K562 (cell line): ENCODE results near the gene NKIRAS1. TPM values are rescaled to one million over a fixed set of nuclear protein-coding genes. Genes with fewer than 3 reads are reported as not detected.
A peak's percentile ranks its signal among the peaks of the same experiment; 100 is the strongest.

Experiments
- ARID2 ChIP-seq: fragments of 450-650 bp; IDR thresholded peaks from 2 replicates; pipeline ENCODE4 v1.6.1; 2017; ENCODE audit warnings: antibody characterized with exemption, mild to moderate bottlenecking
- ASH1L ChIP-seq: fragments of 450-650 bp; IDR thresholded peaks from 2 replicates; pipeline ENCODE4 v1.6.1; 2018; ENCODE audit warnings: borderline replicate concordance, mild to moderate bottlenecking, low read depth; ENCODE audit not compliant: partially characterized antibody
- BCOR ChIP-seq: fragments of 450-650 bp; IDR thresholded peaks from 2 replicates; pipeline ENCODE4 v1.6.1; 2016
- CHAMP1 ChIP-seq: fragments of 450-650 bp; IDR thresholded peaks from 2 replicates; pipeline ENCODE4 v1.6.1; 2016; ENCODE audit warnings: mild to moderate bottlenecking
- E2F3 ChIP-seq: fragments of 250-450 bp; sonication (Bioruptor Pico); IDR thresholded peaks from 2 replicates; pipeline ENCODE4 v1.4.0; 2020; ENCODE audit warnings: mild to moderate bottlenecking
- GTF2B ChIP-seq: IDR thresholded peaks from 2 replicates; pipeline ENCODE4 v1.6.1; 2011; ENCODE audit not compliant: insufficient read length; ENCODE audit errors: extremely low read depth
- L3MBTL2 ChIP-seq: fragments of 450-650 bp; IDR thresholded peaks from 2 replicates; pipeline ENCODE4 v1.6.1; 2016; ENCODE audit warnings: mild to moderate bottlenecking, moderate library complexity
- MECOM ChIP-seq: fragments of 250-450 bp; sonication (Bioruptor Pico); IDR thresholded peaks from 2 replicates; pipeline ENCODE4 v1.8.0; 2022; ENCODE audit warnings: inconsistent platforms
- MTA3 ChIP-seq: fragments of 450-650 bp; formaldehyde crosslinking; IDR thresholded peaks from 2 replicates; pipeline ENCODE4 v1.6.1; 2017; ENCODE audit warnings: mild to moderate bottlenecking, borderline replicate concordance
- PHB ChIP-seq: fragments of 250-450 bp; sonication (Bioruptor Pico); IDR thresholded peaks from 2 replicates; pipeline ENCODE4 v1.5.0; 2021
- PTRF ChIP-seq: fragments of 450-650 bp; IDR thresholded peaks from 2 replicates; pipeline ENCODE4 v1.6.1; 2016; ENCODE audit warnings: mild to moderate bottlenecking, missing genetic modification characterization, missing compliant biosample characterization
- SFPQ ChIP-seq: fragments of 200-400 bp; formaldehyde crosslinking; IDR thresholded peaks from 2 replicates; pipeline ENCODE4 v1.6.1; 2017; ENCODE audit warnings: mild to moderate bottlenecking, low read depth, low read length, moderate library complexity
- ZC3H8 ChIP-seq: fragments of 450-650 bp; IDR thresholded peaks from 2 replicates; pipeline ENCODE4 v1.6.1; 2017
- ZFP36 ChIP-seq: fragments of 150-350 bp; IDR thresholded peaks from 2 replicates; pipeline ENCODE4 v1.6.1; 2018; ENCODE audit warnings: low read length, low read depth; ENCODE audit not compliant: partially characterized antibody
- ZHX1 ChIP-seq: fragments of 150-350 bp; conservative IDR thresholded peaks from 2 replicates; pipeline ENCODE4 v1.6.1; 2014; ENCODE audit warnings: low read length
- ZNF274 ChIP-seq: IDR thresholded peaks from 2 replicates; pipeline ENCODE4 v1.6.1; 2011; ENCODE audit warnings: low read depth, mild to moderate bottlenecking, low read length, moderate library complexity, borderline replicate concordance
- ZNF518B ChIP-seq: fragments of 250-450 bp; sonication (Bioruptor Pico); IDR thresholded peaks from 2 replicates; pipeline ENCODE4 v1.5.0; 2021; ENCODE audit warnings: mild to moderate bottlenecking, moderate library complexity
- ZNF780A ChIP-seq: fragments of 250-450 bp; sonication (Bioruptor Pico); IDR thresholded peaks from 2 replicates; pipeline ENCODE4 v1.5.0; 2021; ENCODE audit warnings: mild to moderate bottlenecking
- polyA plus RNA-seq, 8 experiments: library from polyadenylated mRNA; depleted of rRNA in 4 of 8; stranded (reverse) in 5 of 8; unstranded in 3 of 8; fragments of >200 nt; fragmentation: Nextera tagmentation in 2 of 8; fragmentation: Illumina TruSeq in 1 of 8; extraction: Ambion mirVana in 2 of 8; extraction: Trizol in 1 of 8; gene quantifications; 2 replicates each; pipeline versions ENCODE4 v1.2.1 to v1.2.3, GENCODE V29; 2011 to 2014; ENCODE audit warnings: inconsistent platforms in 1 of 8, missing spikeins in 1 of 8
- total RNA-seq, 7 experiments: library from RNA; depleted of rRNA in 6 of 7; stranded (reverse); fragments of >200 nt in 6 of 7; fragmentation: Illumina TruSeq in 2 of 7; extraction: Trizol in 2 of 7; gene quantifications; 2 replicates each; pipeline versions ENCODE4 v1.2.1 to v1.2.3, GENCODE V29; 2011 to 2021; ENCODE audit warnings: low replicate concordance in 1 of 7

NKIRAS1 gene
- total and polyA plus RNA-seq, 9 of the 15 experiments (the other 6 are each of a cell fraction or from before 2014, with no cell fraction given) = 5.1 to 10.3 (median 6.3) TPM

GRCh38 chr3:23915537-23916108, 1.2 kb downstream of the NKIRAS1 start (continued):
- TF ChIP-seq ZHX1 (no peak), CHAMP1 (peak; percentile 31; the same call in 1 of the 2 replicates), GTF2B (no peak), MTA3 (no peak), ZNF518B (CRISPR knock-in tag) (no peak), L3MBTL2 (peak; percentile 45; the same call in 1 of the 2 replicates), ARID2 (no peak), SFPQ (no peak), PHB (CRISPR knock-in tag) (no peak), ZNF780A (CRISPR knock-in tag) (no peak), ZC3H8 (no peak), MECOM (CRISPR knock-in tag) (no peak), ZFP36 (no peak), PTRF (tag) (no peak), BCOR (peak; percentile 68), ASH1L (no peak), E2F3 (no peak), ZNF274 (no peak)
